GM19239 (cell line): ENCODE measurements around the gene U2SURP.

Experiments used
- DNase-seq: peaks from one replicate; pipeline ENCODE4 v3.0.0; 2011; ENCODE audit warnings: low spot score; ENCODE audit not compliant: insufficient read length
- FAIRE-seq: peaks from 2 replicates; lab custom pipeline; 2011; peaks lifted over from hg19 to GRCh38; lab: Jason Lieb, UNC

The U2SURP gene

DNA sequence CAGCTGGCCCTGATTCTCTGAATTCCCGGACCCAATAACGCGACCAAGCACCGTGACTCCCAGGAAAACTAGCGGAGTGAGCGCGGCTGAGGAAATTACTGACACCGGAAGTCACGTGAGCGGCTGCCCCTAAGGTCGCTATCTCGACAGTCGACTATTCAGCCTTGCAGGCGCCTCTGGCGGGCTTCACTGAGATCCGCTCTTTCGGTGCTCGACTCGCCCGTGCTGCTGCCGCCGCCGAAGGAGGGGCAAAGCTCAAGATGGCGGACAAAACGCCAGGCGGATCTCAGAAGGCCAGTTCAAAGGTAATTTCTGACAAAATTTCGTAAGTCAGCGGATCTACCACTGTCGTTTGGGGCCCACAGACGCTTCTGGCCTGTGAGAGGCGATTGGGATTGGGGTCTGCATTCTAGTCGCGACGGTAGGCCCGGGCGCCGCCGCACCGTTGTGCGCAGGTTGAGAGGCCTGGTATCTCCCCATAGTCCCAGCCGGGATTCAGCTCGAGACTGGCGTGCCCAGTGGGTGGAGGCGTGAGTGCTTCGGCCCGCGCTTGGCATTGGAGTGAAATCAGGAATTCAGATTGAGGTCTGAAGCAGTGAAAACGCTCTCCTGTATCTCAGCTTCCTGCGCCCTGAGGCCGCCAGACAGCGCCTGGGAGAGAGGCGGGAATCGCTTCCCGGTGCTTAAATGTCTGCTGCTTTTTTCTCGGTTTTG is at the start of gene U2SURP:
Gene U2SURP (plus strand): TSS at position 202 of the 714 bp plus-strand sequence. CDS start 59 bp downstream, at position 261.
- DNase-seq = peak; percentile 80
- FAIRE-seq = peak; percentile 94

GRCh38 chr3:142951794-142952193 is 49.6 kb upstream of the U2SURP start:
- DNase-seq = no peak
- no peak for FAIRE-seq

DNA sequence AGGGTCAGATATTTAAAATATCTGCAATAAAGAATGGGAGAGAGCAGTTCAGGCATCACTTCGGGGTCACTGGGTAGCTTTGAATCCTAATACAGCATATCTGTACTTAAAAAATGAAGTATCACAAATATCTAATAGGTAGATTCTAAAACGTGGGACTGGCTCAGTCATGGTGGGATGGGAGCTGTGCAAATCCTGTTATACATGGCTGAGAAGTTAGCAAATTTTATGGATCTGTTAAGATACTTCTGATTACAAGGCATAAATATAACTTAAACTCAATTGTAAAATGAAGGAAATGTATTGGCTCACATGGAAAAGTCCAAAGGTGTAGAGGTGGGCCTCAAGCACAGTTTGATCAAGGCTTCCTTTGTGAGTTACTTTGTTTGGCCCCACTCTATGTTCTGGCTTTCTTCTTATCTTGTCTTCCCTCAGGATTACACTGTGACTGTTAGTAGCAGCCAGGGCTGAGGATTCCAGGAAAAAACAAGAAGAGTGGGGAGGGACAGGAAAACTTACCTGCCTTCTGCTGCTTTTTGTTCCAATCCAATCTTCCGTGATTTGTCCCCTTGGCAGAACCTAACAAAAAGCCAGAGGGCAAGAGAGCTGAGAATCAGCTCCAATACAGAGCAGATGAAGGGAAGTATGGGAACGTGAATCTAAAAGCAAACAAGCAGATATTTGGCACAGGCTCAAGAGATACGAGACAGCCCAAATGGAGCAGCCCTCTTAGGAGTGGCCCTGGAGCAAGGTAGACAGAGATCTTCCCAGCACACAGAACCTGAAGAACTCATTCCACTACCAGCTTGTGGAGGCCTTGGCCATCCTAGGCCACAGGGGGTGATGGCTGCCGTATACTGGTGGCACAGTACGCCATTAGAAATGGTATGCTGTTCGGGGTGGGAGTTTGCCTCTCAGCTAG is 48.8 kb upstream of the U2SURP start:
- FAIRE-seq = no peak

DNA sequence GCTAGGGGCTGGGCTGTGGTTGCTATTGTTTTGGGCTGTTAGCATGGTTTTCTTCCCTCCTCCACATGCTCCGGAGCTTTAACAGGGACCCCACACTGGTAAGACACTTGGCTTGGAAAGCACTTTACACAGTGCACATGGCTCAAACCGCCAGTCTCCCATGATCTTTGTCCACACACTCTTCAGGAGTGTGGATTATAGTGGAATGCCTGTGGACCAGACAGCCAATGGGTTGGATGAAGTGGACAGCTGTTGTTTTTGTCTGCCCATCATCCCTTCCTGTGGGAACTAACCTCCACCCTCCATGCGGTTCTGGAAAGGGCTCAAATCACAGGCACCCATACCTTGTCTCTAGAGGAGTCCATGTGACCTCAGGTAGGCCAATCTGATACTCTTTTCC is 47.9 kb upstream of the U2SURP start:
- no peak for DNase-seq
- no peak for FAIRE-seq

More for the DNA sequence above, 48.8 kb upstream of the U2SURP start:
- no peak for DNase-seq

DNA sequence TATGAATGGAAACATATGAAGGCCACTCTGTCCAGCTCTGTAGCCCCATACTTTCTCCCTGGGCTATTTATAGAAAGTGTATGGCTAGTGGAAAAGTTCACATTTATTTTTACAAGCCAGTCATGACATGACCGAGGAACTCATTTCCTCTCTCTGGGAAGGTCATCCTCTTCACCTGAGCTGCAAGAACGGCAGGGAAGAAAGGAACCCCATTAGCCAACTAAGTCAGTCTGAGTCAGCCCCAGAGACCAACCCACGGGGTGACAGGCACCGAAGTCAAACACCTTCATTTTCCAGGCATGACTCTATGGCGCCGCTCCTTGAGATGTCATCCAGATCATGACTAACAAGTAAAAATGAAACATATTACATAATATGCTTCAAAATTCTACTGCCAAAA is 42.7 kb upstream of the U2SURP start:
- FAIRE-seq (no peak), DNase-seq (no peak)

- DNase-seq = no peak
- FAIRE-seq = no peak
Measured at GRCh38 chr3:142960322-142960850, 41.0 kb upstream of the U2SURP start.

DNA sequence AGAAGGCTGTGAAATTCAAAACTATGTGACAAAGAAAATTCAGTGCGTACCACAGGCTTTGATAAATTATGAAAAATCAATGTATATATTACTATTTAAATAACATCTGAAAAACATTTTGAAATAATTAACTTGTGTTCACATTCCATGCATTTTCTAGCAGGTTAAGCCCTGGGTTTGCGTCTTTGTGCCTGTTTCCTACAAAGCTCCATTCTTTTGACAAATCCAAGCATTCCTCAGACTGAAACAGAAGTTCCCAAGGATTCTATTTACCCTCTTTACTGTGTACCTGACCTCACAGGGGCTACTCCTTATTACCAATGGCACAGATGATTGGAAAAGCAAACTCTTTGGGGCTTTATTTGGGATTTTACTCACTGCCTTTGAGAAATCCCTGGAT is 39.8 kb upstream of the U2SURP start:
- FAIRE-seq (no peak), DNase-seq (no peak)

- FAIRE-seq (no peak), DNase-seq (no peak)
Measured at GRCh38 chr3:142962175-142962519, 39.2 kb upstream of the U2SURP start.

DNA sequence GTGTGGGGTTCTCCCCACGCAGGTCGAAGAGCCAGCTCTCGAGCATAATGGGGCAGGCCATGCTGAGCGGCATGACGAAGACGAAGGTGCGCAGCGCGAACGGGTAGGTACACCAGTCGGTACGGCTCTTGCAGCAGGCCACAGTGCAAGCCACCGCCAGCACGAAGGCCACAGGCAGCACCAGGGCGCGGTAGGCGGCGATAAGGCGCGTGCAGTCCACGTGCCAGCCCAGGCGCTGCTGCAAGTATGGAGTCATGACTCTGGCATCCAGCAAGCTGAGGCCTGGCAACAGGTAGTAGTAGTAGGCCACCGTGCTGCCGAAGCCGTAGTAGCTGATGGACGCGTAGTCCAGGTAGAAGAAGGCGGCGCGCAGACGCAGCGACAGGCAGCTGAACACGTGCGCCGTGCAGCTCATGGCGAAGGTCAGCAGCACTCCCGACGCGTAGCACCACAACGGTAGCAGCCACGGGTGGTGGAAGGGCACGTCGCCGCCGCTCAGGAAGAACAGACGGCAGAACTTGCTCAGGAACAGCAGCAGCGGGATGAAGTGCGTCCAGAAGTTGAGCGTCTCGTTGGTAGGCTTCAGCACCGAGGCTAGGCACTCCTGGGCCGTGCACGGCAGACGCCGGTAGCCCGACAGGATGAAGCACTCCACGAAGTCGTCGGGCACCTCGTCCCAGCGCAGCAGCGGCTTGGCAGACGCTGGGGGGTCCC is 38.7 kb upstream of the U2SURP start:
- no peak for FAIRE-seq

GRCh38 chr3:142963234-142963515 is 38.2 kb upstream of the U2SURP start:
- DNase-seq (no peak), FAIRE-seq (no peak)

More for the DNA sequence above, 38.7 kb upstream of the U2SURP start:
- no peak for DNase-seq

- no peak for FAIRE-seq
- DNase-seq = peak; percentile 52
Measured at GRCh38 chr3:142963516-142964448, 37.6 kb upstream of the U2SURP start, which contains the start of gene PAQR9. PAQR9 (minus strand) TSS chr3:142963674; CDS start chr3:142963336, 338 bp downstream.

- FAIRE-seq (no peak), DNase-seq (no peak)
Measured at GRCh38 chr3:142965581-142965980, 35.8 kb upstream of the U2SURP start.

GRCh38 chr3:142966808-142967207 is 34.6 kb upstream of the U2SURP start:
- DNase-seq = no peak
- FAIRE-seq = no peak

DNA sequence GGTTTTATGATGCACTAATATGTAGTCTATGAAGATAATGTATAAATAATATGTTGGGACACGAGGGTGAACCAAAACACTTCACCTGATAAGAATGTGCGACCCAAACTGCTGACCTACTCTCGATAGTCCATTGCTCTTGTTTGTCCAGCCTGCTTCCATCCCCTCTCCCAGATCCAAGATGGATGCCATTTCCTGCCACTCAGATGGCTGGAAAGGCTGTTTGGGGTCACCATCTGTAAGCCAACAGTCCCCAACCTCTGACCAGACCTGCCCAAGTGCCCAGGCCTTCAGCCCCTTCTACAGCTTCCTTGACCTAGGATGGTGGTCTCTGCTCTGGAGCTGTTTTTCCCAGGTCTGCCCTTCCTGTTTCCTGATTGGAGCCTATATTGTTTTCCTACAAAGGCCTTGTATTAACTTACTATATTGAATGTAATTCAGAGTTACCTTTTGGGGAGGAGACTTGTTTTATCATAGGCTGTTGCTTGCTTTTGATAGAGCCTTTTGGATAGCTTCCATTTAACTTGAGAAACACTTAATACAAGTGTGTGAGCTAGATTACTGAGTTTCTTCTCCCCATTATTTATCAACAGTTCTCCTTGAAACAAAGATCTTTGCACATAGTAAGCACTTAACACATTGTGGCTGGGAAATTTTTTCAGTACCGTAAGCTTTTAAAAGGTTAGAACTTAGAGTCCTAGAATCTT is 32.9 kb upstream of the U2SURP start:
- DNase-seq = no peak
- no peak for FAIRE-seq

DNA sequence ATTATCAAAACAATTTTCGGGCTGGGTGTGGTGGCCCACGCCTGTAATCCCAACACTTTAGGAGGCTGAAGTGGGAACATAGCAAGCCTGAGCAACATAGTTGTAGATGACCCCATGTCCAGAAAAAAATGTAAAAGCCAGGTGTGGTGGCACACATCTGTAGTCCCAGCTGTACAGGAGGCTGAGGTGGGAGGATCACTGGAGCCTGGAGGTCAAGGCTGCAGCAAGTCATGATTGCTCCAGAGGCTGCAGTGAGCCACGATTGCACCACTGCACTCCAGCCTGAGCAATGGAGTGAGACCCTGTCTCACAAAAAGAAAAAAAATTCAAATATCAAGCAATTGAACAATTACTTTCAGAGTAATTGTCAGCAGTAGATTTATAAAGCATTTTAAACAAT is 29.9 kb upstream of the U2SURP start:
- DNase-seq (no peak), FAIRE-seq (no peak)

GRCh38 chr3:142972092-142972753 is 29.1 kb upstream of the U2SURP start:
- DNase-seq (no peak), FAIRE-seq (no peak)

GRCh38 chr3:142973217-142974009 is 28.0 kb upstream of the U2SURP start:
- DNase-seq (no peak), FAIRE-seq (no peak)
